Measurements from ENCODE around the gene CFHR4.
"Not testable (repeated sequence)": the region's sequence is repeated elsewhere in the genome, so short reads cannot be mapped to it uniquely, and the experiment has no call there.

CFHR4 gene

DNA sequence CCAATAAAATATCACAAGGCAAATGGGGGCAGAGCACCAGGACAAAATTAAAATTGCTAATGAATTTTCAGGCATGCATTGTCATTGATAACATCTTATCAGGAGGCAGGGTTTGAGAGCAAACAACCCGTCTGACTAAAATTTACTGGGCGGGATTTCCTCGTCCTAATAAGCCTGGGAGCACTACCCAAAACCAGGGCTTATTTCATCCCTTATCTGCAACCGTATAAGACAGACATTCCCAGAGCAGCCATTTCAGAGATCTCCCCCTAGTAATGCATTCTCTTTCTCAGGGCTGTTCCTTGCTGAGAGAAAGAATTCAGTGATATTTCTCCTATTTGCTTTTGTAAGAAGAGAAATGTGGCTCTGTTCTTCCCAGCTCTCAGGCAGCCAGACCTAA lies 1.3 kb upstream of the CFHR4 start:
- POLR2A ChIA-PET; H3K4me1 ChIP-seq (ENCODE audit: control insufficient read depth, insufficient read depth, low read length); CTCF ChIA-PET; H3K9me3 ChIP-seq (ENCODE audit: control insufficient read depth, insufficient read depth, low read depth, low read length); H3K36me3 ChIP-seq (ENCODE audit: control insufficient read depth in 2 of 2, insufficient read depth in 1 of 2, low read length in 2 of 2); H3K4me3 ChIP-seq (ENCODE audit: low read depth, low read length); H3K27ac ChIP-seq (ENCODE audit: extremely low read depth, low read depth, low read length): not testable (repeated sequence)
- TF ChIP-seq TRIM28 (IDR thresholded peaks at IDR 0.05; ENCODE audit: borderline replicate concordance, low read length) (peak; percentile 49; the same call in 1 of the 2 replicates), SETDB1 (IDR thresholded peaks at IDR 0.05; ENCODE audit: insufficient read length, low read length) (peak; percentile 55)

- Histone ChIP-seq H3K36me3 (ENCODE audit: control insufficient read depth in 2 of 2, insufficient read depth in 1 of 2, low read length in 2 of 2) (no peaks in the 10 kb centered on the region), H3K4me3 (ENCODE audit: low read depth, low read length) (no peak overlapping the region), H3K27ac (ENCODE audit: extremely low read depth, low read depth, low read length) (no peak overlapping the region), H3K4me1 (ENCODE audit: control insufficient read depth, insufficient read depth, low read length) (no peaks in the 10 kb centered on the region), H3K9me3 (ENCODE audit: control insufficient read depth, insufficient read depth, low read depth, low read length) (no peaks in the 10 kb centered on the region)
- no peak for TF ChIP-seq SCRT1 (tag by site-specific recombination; IDR thresholded peaks at IDR 0.05; ENCODE audit: borderline replicate concordance)
- TF ChIP-seq SP7 (tag by site-specific recombination; IDR thresholded peaks at IDR 0.05) = no peak
- no peak for TF ChIP-seq ZNF341 (tag by site-specific recombination; IDR thresholded peaks at IDR 0.05; ENCODE audit: low read depth)
- POLR2A ChIA-PET = no interaction called here
- CTCF ChIA-PET = no interaction called here
Observed at GRCh38 chr1:196890668-196891067, 2.8 kb downstream of the CFHR4 start.

DNA sequence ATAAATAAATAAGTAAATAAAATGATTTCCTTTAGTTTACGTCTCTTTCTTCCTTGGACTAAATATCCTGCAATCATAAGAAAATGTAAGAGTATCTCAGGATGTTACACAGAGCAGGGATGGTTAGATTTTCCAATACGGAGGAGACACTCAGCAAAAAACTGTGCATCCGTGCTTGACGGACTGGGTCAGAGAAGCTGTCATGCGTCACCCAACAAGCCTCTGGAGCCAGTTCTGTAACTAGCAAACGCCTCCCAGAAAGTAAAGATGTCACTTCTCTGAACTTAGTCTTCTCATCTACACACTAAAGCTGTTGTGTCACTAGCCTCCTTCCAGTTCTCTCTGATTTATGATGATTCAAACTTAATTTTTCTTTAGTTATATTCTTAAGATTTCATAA lies 3.4 kb downstream of the CFHR4 start:
- no peak for TF ChIP-seq ZNF140 (tag by site-specific recombination; IDR thresholded peaks at IDR 0.05)
- no peak for TF ChIP-seq KLF1 (tag by site-specific recombination; IDR thresholded peaks at IDR 0.05)
- no peak for TF ChIP-seq ZNF10 (tag by site-specific recombination; IDR thresholded peaks at IDR 0.05)
- TF ChIP-seq ZSCAN23 (tag by site-specific recombination; IDR thresholded peaks at IDR 0.05) = no peak
- no peak for TF ChIP-seq ZNF792 (tag by site-specific recombination; IDR thresholded peaks at IDR 0.05)
- TF ChIP-seq, protein P1, sequence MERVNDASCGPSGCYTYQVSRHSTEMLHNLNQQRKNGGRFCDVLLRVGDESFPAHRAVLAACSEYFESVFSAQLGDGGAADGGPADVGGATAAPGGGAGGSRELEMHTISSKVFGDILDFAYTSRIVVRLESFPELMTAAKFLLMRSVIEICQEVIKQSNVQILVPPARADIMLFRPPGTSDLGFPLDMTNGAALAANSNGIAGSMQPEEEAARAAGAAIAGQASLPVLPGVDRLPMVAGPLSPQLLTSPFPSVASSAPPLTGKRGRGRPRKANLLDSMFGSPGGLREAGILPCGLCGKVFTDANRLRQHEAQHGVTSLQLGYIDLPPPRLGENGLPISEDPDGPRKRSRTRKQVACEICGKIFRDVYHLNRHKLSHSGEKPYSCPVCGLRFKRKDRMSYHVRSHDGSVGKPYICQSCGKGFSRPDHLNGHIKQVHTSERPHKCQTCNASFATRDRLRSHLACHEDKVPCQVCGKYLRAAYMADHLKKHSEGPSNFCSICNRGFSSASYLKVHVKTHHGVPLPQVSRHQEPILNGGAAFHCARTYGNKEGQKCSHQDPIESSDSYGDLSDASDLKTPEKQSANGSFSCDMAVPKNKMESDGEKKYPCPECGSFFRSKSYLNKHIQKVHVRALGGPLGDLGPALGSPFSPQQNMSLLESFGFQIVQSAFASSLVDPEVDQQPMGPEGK (tag by site-specific recombination; IDR thresholded peaks at IDR 0.05) = no peak
- no peak for TF ChIP-seq ZNF549 (tag by site-specific recombination; IDR thresholded peaks at IDR 0.05)
- no peak for TF ChIP-seq ZIC2 (tag by site-specific recombination; IDR thresholded peaks at IDR 0.05)
- TF ChIP-seq, protein P2, sequence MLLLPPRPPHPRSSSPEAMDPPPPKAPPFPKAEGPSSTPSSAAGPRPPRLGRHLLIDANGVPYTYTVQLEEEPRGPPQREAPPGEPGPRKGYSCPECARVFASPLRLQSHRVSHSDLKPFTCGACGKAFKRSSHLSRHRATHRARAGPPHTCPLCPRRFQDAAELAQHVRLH (tag by site-specific recombination; IDR thresholded peaks at IDR 0.05) = no peak
- no peak for TF ChIP-seq ZNF629 (tag by site-specific recombination; IDR thresholded peaks at IDR 0.05)
- TF ChIP-seq IKZF3 (tag by site-specific recombination; IDR thresholded peaks at IDR 0.05) = no peak
- TF ChIP-seq ZNF624 (tag by site-specific recombination; IDR thresholded peaks at IDR 0.05) = no peak
- TF ChIP-seq ZNF274 (IDR thresholded peaks at IDR 0.05; ENCODE audit: low read length) = no peak
- TF ChIP-seq ZNF274 (tag by site-specific recombination; IDR thresholded peaks at IDR 0.05; ENCODE audit: borderline replicate concordance) = no peak
- TF ChIP-seq ZNF423 (tag by site-specific recombination; IDR thresholded peaks at IDR 0.05) = no peak
- TF ChIP-seq ZNF433 (tag by site-specific recombination; IDR thresholded peaks at IDR 0.05; ENCODE audit: low read depth) = no peak
- H3K36me3 ChIP-seq (ENCODE audit: control insufficient read depth in 2 of 2, insufficient read depth in 1 of 2, low read length in 2 of 2) = no peaks in the 10 kb centered on the region
- CTCF ChIA-PET = no interaction called here
- POLR2A ChIA-PET = no interaction called here
- H3K4me1 ChIP-seq (ENCODE audit: control insufficient read depth, insufficient read depth, low read length) = no peaks in the 10 kb centered on the region
- no peak overlapping the region for H3K27ac ChIP-seq (ENCODE audit: extremely low read depth, low read depth, low read length)
- no peaks in the 10 kb centered on the region for H3K9me3 ChIP-seq (ENCODE audit: control insufficient read depth, insufficient read depth, low read depth, low read length)
- no peak overlapping the region for H3K4me3 ChIP-seq (ENCODE audit: low read depth, low read length)

Measured in HEK293 (cell line).